GM10248 (cell line): ENCODE measurements around the gene ELP4.

Source experiments
- CTCF ChIA-PET: fragments of 300-600 bp; sonication (Branson Sonifier 250); formaldehyde crosslinking; extraction: SDS; loops from one replicate; lab custom pipeline; 2021; ENCODE audit warnings: antibody characterized with exemption; lab: Yijun Ruan, JAX
- POLR2A ChIA-PET: fragments of 350-650 bp; sonication (Branson Sonifier 250); formaldehyde crosslinking; extraction: SDS; loops from one replicate; lab custom pipeline; 2020; ENCODE audit warnings: antibody characterized with exemption; lab: Yijun Ruan, JAX
- DNase-seq: peaks from one replicate; pipeline ENCODE4 v3.0.0; 2012; ENCODE audit errors: extremely low spot score
- CTCF ChIP-seq: IDR thresholded peaks from 2 replicates; pipeline ENCODE4 v1.5.1; 2012; ENCODE audit warnings: mild to moderate bottlenecking, low read depth; ENCODE audit errors: extremely low read depth, missing control alignments, control extremely low read depth

Gene ELP4

GRCh38 chr11:31712851-31713250, 203.3 kb downstream of the ELP4 start:
- POLR2A ChIA-PET, result no interaction called here
- no peak for TF ChIP-seq CTCF
- no peak for DNase-seq
- CTCF ChIA-PET, result no interaction called here

- ChIA-PET CTCF (interaction anchor here (1.5 kb wide), 1 partner anchor 12 kb away, joined by 3 read pairs; no protein-coding TSS in a partner anchor), POLR2A (no interaction called here)
- DNase-seq, result no peak
- no peak for TF ChIP-seq CTCF
Measured at GRCh38 chr11:31714840-31715239, 205.3 kb downstream of the ELP4 start.

- CTCF ChIA-PET, result interaction anchor here (1.4 kb wide), 1 partner anchor 9 kb away, joined by 3 read pairs; no protein-coding TSS in a partner anchor
- POLR2A ChIA-PET, result no interaction called here
- DNase-seq, result no peak
- TF ChIP-seq CTCF, result no peak
Measured at GRCh38 chr11:31720225-31720624, 210.7 kb downstream of the ELP4 start.

- POLR2A ChIA-PET, result no interaction called here
- no peak for DNase-seq
- no peak for TF ChIP-seq CTCF
- CTCF ChIA-PET, result interaction anchor here (1.4 kb wide), 1 partner anchor 9 kb away, joined by 3 read pairs; no protein-coding TSS in a partner anchor
Measured at GRCh38 chr11:31720671-31721365, 211.3 kb downstream of the ELP4 start.

GRCh38 chr11:31722754-31723153, 213.2 kb downstream of the ELP4 start:
- TF ChIP-seq CTCF, result no peak
- POLR2A ChIA-PET, result no interaction called here
- CTCF ChIA-PET, result no interaction called here

GRCh38 chr11:31725176-31725575, 215.6 kb downstream of the ELP4 start:
- CTCF ChIA-PET, result no interaction called here
- no peak for DNase-seq
- POLR2A ChIA-PET, result no interaction called here
- no peak for TF ChIP-seq CTCF

More at GRCh38 chr11:31722754-31723153, 213.2 kb downstream of the ELP4 start:
- no peak for DNase-seq
